Hematopoietic multipotent progenitor cell (in vitro differentiated cells): ENCODE measurements around the gene STAB2. TPM values are rescaled to one million over a fixed set of nuclear protein-coding genes. Genes with fewer than 3 reads are reported as not detected.

Source experiments
- DNase-seq, 3 donors: peaks; one replicate each; pipeline ENCODE4 v3.0.0-alpha.2; 2011 to 2015; ENCODE audit warnings: low read depth in 2 of 3, low spot score in 2 of 3
- total RNA-seq: library from RNA; depleted of rRNA; stranded (reverse); fragments of >200 nt; gene quantifications from one replicate; pipeline ENCODE4 v1.2.3, GENCODE V29; 2012

The STAB2 gene
- total RNA-seq, 1 donor: not detected

DNA sequence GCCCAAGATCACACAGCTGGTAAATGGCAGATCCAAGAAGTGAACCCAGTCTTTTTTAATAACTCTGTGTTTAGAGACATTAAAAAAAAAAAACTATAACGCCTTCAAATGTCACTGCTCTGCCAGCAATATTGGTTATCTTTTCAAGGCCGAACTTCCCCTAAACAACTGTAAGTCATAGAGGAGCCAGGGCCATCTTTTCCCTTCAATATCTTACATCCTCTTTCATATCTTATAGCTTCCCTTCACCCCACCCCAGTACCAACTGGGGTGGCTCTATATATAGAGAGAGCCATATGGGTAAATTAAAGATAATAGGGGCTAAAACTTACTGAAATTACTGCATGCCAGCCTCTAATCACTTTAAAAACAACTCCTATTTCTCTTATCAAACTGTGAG is 100.2 kb downstream of the STAB2 start:
- DNase-seq: peak in 2 of 3 donors; percentile 19 to 36

DNA sequence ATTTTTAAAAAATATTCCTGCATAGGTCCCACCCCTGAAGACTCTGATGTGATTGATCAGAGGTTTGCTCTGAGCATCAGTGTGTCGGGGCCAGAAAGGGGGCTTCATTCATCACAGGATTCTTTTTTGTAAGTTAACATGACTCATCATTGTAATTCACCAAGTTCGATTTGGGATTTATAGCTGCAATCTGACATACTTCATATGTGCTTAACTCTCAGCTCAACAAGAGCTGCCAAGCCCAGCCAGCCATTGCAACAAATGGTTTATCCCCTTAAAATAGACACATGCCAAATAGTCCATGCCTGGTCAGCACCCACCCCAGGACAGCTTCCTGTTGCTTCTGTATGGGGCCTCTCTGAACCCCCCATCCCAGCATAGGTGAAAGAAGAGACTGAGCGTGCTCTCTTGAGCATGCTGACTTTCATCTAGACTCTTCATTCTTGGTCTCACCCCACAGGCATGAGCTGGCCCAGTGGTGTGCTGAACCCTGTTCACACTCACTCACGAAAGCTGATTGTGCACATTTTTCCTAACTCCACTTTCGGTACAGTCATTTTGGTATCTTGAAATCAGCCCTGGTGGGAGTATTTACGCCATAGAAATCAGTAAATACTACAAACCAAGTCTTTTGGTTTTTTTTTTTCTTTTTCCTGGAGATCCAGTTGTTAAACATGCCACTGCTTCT is 101.4 kb downstream of the STAB2 start:
- no peak for DNase-seq

GRCh38 chr12:103690426-103690825 is 103.4 kb downstream of the STAB2 start:
- no peak for DNase-seq

GRCh38 chr12:103691063-103691462 is 104.0 kb downstream of the STAB2 start:
- DNase-seq: no peak

DNA sequence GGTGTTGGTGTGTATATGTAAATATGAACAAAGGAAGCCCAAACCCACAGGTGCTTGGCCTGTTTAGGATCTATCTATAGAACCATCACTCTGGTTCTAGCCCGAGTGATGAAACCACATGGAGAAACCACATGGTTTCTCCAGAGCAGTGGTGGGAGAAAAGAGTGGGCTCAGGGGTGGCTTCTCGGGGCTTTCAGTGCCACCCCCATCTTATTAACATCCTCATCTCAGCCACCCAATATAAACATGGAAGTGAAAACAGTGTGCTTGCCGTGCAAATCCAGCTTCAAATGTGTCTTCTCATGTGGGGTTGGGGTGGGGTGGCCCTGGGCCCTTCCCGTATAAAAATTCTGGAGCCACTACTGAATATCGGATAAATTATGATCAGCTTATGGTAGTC is 109.0 kb downstream of the STAB2 start:
- DNase-seq: no peak

DNA sequence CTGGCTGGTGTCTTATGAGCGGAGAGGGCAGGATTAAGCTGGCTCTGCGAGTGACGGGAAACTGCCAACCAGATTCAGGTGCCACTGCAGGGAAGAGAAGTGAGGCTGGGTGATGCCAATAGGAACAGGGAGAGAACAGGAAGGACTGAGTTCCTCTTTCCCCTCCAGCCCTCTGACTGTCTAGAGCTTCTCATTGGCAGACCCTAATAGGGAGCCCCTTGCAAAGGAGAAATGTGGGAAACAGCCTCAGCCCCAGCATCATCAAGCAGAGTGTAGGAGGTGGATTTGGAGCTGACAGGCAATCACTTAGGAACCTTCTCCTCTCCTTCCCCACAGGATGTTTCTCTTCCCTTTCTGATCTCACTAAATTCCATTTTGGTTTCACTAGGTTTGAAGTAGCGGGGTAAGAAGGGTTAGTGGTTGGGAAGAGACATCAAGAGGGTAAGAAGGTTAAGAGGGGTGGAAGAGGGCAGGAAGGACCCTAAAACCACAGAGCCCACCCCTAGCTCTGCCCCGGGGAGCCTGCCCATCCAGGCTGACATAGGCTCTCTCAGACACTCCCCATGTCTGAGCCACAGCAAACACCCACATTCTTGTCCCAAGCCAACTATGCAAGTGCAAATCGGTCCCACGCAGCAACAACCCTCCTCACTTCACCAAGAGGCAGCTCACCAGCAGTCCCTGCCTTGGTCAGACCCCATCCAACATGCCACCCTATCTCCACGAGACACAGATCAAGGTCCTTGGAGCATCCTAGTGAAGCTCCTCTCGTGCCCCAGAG is 111.1 kb downstream of the STAB2 start:
- no peak for DNase-seq

- DNase-seq: no peak
Observed at GRCh38 chr12:103698752-103699560, 111.9 kb downstream of the STAB2 start.

DNA sequence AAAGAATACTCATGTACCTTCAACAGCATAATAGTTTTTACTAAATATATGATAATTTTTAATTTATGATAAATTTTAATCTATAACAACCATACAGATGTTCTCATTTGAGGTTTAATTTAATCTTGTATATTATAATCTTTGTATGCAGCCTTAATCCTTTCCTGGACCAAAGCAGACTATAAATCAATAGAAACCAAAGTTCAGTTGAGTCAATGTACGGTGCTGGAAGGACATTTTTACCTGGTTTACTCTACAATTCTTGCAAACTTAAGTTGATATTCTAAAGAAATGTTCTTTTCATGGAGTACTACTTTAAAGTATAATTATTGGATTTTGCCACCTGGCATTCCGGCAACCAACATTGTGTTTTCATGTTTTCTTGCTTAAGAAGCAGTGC is 118.0 kb downstream of the STAB2 start:
- DNase-seq: no peak

DNA sequence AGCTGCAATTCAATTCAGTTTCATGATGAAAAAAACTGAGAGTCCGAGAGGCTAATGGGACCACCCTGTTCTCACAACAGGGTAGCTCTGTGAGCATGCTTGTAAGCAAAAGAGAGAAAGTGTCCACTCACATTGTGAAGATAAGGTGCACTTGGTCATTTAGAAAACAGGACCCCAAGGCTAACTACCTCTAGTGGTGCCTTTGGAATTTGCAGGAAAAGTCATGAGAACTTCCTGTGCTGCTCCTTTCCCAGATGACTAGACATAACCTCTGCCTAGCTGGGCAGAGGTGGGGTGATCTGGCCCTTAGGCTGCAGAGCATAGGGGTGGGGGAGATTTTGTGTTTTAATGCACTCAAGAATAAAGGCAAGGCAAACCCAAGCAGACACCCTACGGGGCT is 118.9 kb downstream of the STAB2 start:
- DNase-seq: no peak

- no peak for DNase-seq
Observed at GRCh38 chr12:103707446-103707845, 120.4 kb downstream of the STAB2 start.

- no peak for DNase-seq
Observed at GRCh38 chr12:103710544-103710943, 123.5 kb downstream of the STAB2 start.

- no peak for DNase-seq
Observed at GRCh38 chr12:103712216-103712615, 125.1 kb downstream of the STAB2 start.

DNA sequence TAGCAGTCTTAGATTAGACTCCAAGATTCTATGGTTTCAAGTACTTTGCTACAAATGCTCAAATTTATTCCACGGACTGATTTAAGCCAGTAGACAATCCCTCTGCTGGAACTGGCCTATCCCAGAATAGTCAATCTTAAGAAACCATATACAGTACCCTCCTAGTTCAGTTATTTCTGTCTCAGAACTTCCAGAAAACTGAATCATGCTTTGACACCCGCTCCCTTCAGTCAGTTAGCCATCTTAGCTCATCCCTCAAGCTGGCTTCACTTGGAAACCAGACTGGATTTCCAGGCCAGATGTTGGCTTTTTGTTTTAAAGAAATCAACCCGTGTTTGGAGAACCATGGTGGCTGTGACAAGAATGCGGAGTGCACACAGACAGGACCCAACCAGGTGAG is 128.4 kb downstream of the STAB2 start:
- no peak for DNase-seq

DNA sequence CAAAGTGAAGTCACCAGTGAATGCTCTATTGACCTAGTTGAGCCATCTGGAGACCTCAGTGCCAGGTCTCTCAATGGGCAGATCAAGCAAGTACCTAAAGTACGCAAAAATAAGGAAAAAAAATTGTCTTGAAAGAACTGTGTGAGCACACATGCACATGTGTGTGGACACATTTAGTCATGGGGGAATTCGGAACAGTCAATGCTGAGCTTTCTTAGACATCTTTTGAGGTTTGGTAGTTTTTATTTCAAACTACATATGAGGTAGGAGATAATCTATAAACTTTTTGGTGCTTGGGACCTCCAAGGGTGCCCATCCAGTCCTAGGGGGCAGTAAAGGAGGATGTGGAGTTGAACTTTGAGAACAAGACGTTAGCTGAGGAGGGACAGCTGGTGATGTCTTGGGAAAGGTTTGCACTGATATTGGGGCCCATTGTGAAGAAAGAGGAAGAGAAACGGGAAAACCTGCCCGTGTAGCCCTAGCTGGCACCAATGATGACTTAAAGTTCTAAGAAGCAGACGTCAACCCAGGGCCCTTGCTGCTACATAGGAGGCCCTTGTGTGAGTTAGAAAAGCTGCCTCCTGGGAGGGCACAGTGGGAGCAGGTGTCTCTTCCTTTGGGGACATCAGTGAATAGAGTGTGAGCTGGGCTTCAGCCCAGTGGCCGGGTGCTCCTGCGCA is 129.6 kb downstream of the STAB2 start:
- DNase-seq: no peak

- no peak for DNase-seq
Observed at GRCh38 chr12:103725398-103725797, 138.3 kb downstream of the STAB2 start.

- no peak for DNase-seq
Observed at GRCh38 chr12:103727638-103728037, 140.6 kb downstream of the STAB2 start.

DNA sequence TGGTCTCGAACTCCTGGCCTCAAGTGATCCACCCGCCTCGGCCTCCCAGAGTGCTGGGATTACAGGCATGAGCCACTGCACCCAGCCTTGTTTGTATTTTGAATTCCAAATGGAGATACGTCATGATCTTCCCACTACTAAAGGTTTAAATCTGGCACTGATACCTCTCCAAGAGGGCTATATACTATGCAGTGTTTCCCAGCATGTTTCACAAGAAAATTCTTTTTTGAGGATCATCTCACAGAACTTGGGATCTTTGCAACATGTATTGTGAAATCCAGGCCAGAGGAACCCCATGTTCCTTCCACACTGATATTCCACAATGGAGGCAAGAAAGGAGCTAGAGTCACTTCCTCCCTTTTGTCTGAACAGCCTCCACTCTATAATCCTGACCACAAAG is 141.2 kb downstream of the STAB2 start:
- no peak for DNase-seq

- no peak for DNase-seq
Observed at GRCh38 chr12:103729499-103729898, 142.4 kb downstream of the STAB2 start.

GRCh38 chr12:103731539-103731938 is 144.5 kb downstream of the STAB2 start:
- DNase-seq: no peak

DNA sequence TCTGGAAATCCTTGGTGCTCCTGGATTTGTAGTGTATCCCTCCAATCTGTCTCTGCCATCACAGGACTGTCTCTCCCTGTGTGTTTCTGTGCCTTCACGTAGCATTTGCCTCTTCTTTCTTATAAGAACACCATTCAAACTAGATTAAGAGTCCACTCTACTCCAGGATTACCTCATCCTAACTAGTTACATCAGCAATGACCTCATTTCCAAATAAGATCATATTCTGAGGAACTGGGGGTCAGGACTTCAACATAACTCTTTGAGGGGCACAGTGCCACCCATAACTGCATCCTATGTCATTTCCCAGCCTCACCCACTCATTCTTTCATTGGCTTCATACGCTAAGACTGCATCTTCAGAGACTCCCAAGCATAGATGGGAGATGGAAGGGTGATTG is 147.8 kb downstream of the STAB2 start:
- no peak for DNase-seq

- no peak for DNase-seq
Observed at GRCh38 chr12:103735291-103735690, 148.2 kb downstream of the STAB2 start.
